Keratinocyte (primary cell): ENCODE results near the gene DCLK2. TPM values are rescaled to one million over a fixed set of nuclear protein-coding genes. Genes with fewer than 3 reads are reported as not detected.
"Not testable (repeated sequence)": the region's sequence is repeated elsewhere in the genome, so short reads cannot be mapped to it uniquely, and the experiment has no call there.

Experiments used
- DNase-seq: peaks from one replicate; pipeline ENCODE4 v3.0.0-alpha.2; 2011; ENCODE audit warnings: low read depth, missing footprints, low spot score
- FAIRE-seq: peaks from 2 replicates; lab custom pipeline; 2011; peaks lifted over from hg19 to GRCh38; lab: Jason Lieb, UNC
- H2AFZ ChIP-seq: 2 replicates; pipeline ENCODE4 v1.6.0; 2012; ENCODE audit warnings: low read length, control low read depth, inconsistent platforms; ENCODE audit not compliant: control insufficient read depth
- H3K27ac ChIP-seq: 2 replicates; pipeline ENCODE4 v1.5.1; 2011; ENCODE audit warnings: low read length; ENCODE audit not compliant: control insufficient read depth, insufficient read depth
- H3K27me3 ChIP-seq: 3 replicates; pipeline ENCODE4 v1.6.0; 2011; ENCODE audit warnings: low read length; ENCODE audit not compliant: control insufficient read depth, insufficient read depth; ENCODE audit errors: extremely low read depth
- H3K36me3 ChIP-seq, 2 experiments: 2 replicates in 1 of 2; 3 replicates in 1 of 2; pipeline ENCODE4 v1.5.1; 2011; ENCODE audit warnings: low read length in 2 of 2, mild to moderate bottlenecking in 1 of 2; ENCODE audit not compliant: control insufficient read depth in 2 of 2, insufficient read depth in 2 of 2; ENCODE audit errors: extremely low read depth in 1 of 2
- H3K4me1 ChIP-seq: 3 replicates; pipeline ENCODE4 v1.5.1; 2011; ENCODE audit warnings: low read length; ENCODE audit not compliant: control insufficient read depth, insufficient read depth; ENCODE audit errors: extremely low read depth
- H3K4me2 ChIP-seq: 3 replicates; pipeline ENCODE4 v1.6.0; 2011; ENCODE audit warnings: low read depth, low read length; ENCODE audit not compliant: control insufficient read depth, insufficient read depth; ENCODE audit errors: extremely low read depth
- H3K4me3 ChIP-seq, 3 experiments: fragments of 200-600 bp in 1 of 3; sonication (generic) in 1 of 3; 2 replicates in 2 of 3; 3 replicates in 1 of 3; pipeline ENCODE4 v1.5.1; 2011 to 2016; ENCODE audit warnings: low read length in 3 of 3, mild to moderate bottlenecking in 3 of 3, control low read depth in 2 of 3, inconsistent platforms in 1 of 3, low read depth in 1 of 3, mixed read lengths in 1 of 3, mixed run types in 1 of 3, moderate library complexity in 1 of 3; ENCODE audit not compliant: control insufficient read depth in 2 of 3, insufficient read depth in 2 of 3; ENCODE audit errors: extremely low read depth in 1 of 3
- H3K79me2 ChIP-seq: 2 replicates; pipeline ENCODE4 v1.6.0; 2012; ENCODE audit warnings: low read length; ENCODE audit not compliant: control insufficient read depth, insufficient read depth
- H3K9ac ChIP-seq: 3 replicates; pipeline ENCODE4 v1.6.0; 2011; ENCODE audit warnings: low read length; ENCODE audit not compliant: control insufficient read depth, insufficient read depth; ENCODE audit errors: extremely low read depth
- H3K9me1 ChIP-seq: 3 replicates; pipeline ENCODE4 v1.6.0; 2011; ENCODE audit warnings: low read length; ENCODE audit not compliant: control insufficient read depth, insufficient read depth; ENCODE audit errors: extremely low read depth
- H3K9me3 ChIP-seq: 2 replicates; pipeline ENCODE4 v1.5.1; 2012; ENCODE audit warnings: low read depth, low read length; ENCODE audit not compliant: control insufficient read depth
- H4K20me1 ChIP-seq: 3 replicates; pipeline ENCODE4 v1.6.0; 2011; ENCODE audit warnings: low read length; ENCODE audit not compliant: control insufficient read depth, insufficient read depth; ENCODE audit errors: extremely low read depth
- CTCF ChIP-seq, 3 experiments: IDR thresholded peaks in 1 of 3; conservative IDR thresholded peaks in 1 of 3; optimal IDR thresholded peaks in 1 of 3; 2 replicates in 2 of 3; 3 replicates in 1 of 3; pipeline versions ENCODE3 to v1.5.1; 2011; ENCODE audit warnings: low read length in 3 of 3, mild to moderate bottlenecking in 3 of 3, moderate library complexity in 2 of 3, control low read depth in 1 of 3, inconsistent platforms in 1 of 3; ENCODE audit not compliant: insufficient read depth in 2 of 3; ENCODE audit errors: extremely low read depth in 1 of 3
- EZH2 ChIP-seq: IDR thresholded peaks from one replicate; pipeline ENCODE4 v1.6.1; 2012; ENCODE audit warnings: inconsistent platforms, mild to moderate bottlenecking, low read length, moderate library complexity
- dilution Hi-C: fragments of 300-500 bp; cut with MboI; formaldehyde crosslinking; loops from one replicate; pipeline ENCODE4 v1.7.0; 2020; ENCODE audit warnings: low sequenced_read_pairs; ENCODE audit not compliant: extremely low pct_ligation_motif_present
- polyA plus RNA-seq, 5 experiments: library from polyadenylated mRNA; depleted of rRNA in 3 of 5; stranded (reverse) in 3 of 5; stranded (forward) in 1 of 5; unstranded in 1 of 5; fragments of >200 nt; gene quantifications; 1 replicate in 1 of 5; 2 replicates in 3 of 5; 3 replicates in 1 of 5; pipeline versions ENCODE4 v1.2.1 to v1.2.3, GENCODE V29; 2011 to 2012; ENCODE audit warnings: missing spikeins in 2 of 5, low read depth in 1 of 5, low replicate concordance in 1 of 5

The DCLK2 gene
- polyA plus RNA-seq, 1 donor (not counting 4 experiments of a cell fraction or from before 2014, with no cell fraction given), result 0.07 TPM

GRCh38 chr4:150192986-150193385, 114.7 kb downstream of the DCLK2 start:
- Histone ChIP-seq H3K9ac (no peak overlapping the region), H3K27me3 (no peaks in the 10 kb centered on the region), H3K9me3 (no peaks in the 10 kb centered on the region), H3K4me3 (no peak overlapping the region), H3K79me2 (no peaks in the 10 kb centered on the region), H2AFZ (no peak overlapping the region), H3K27ac (no peak overlapping the region), H3K4me2 (no peak overlapping the region), H3K4me1 (no peaks in the 10 kb centered on the region), H3K36me3 (no peaks in the 10 kb centered on the region), H4K20me1 (no peaks in the 10 kb centered on the region), H3K9me1 (no peaks in the 10 kb centered on the region)
- dilution Hi-C loops, result no loop called here
- DNase-seq, result no peak
- TF ChIP-seq EZH2, result no peak
- no peak for TF ChIP-seq CTCF (optimal IDR thresholded peaks at IDR 0.05 in 1 of 3, IDR thresholded peaks at IDR 0.05 in 1 of 3, conservative IDR thresholded peaks at IDR 0.05 in 1 of 3; ENCODE audit: extremely low read depth in 1 of 3, insufficient read depth in 2 of 3, low read length in 3 of 3)
- no peak for FAIRE-seq

GRCh38 chr4:150197256-150197655, 119.0 kb downstream of the DCLK2 start:
- H3K79me2 ChIP-seq, H3K9me3 ChIP-seq, H3K36me3 ChIP-seq, H3K4me2 ChIP-seq, H2AFZ ChIP-seq, H3K27ac ChIP-seq, H4K20me1 ChIP-seq, H3K27me3 ChIP-seq, H3K4me3 ChIP-seq, H3K4me1 ChIP-seq, dilution Hi-C loops, H3K9ac ChIP-seq, H3K9me1 ChIP-seq, FAIRE-seq, DNase-seq: not testable (repeated sequence)

GRCh38 chr4:150199056-150199455, 120.8 kb downstream of the DCLK2 start:
- no peak for FAIRE-seq
- Histone ChIP-seq H3K36me3 (no peaks in the 10 kb centered on the region), H3K9me1 (no peaks in the 10 kb centered on the region), H3K9me3 (no peaks in the 10 kb centered on the region), H4K20me1 (no peaks in the 10 kb centered on the region), H3K27me3 (no peaks in the 10 kb centered on the region), H3K79me2 (no peaks in the 10 kb centered on the region), H3K27ac (no peak overlapping the region), H3K4me2 (no peak overlapping the region), H3K4me3 (no peak overlapping the region), H3K9ac (no peak overlapping the region), H2AFZ (no peak overlapping the region), H3K4me1 (no peaks in the 10 kb centered on the region)
- dilution Hi-C loops, result no loop called here
- no peak for TF ChIP-seq CTCF (optimal IDR thresholded peaks at IDR 0.05 in 1 of 3, IDR thresholded peaks at IDR 0.05 in 1 of 3, conservative IDR thresholded peaks at IDR 0.05 in 1 of 3; ENCODE audit: extremely low read depth in 1 of 3, insufficient read depth in 2 of 3, low read length in 3 of 3)
- no peak for TF ChIP-seq EZH2
- no peak for DNase-seq
